ENCODE results near the gene TRDN.

Gene TRDN

GRCh38 chr6:123223461-123223860 lies 413.3 kb downstream of the TRDN start:
- H3K4me1 ChIP-seq (ENCODE audit: control insufficient read depth, insufficient read depth, low read length) = no peaks in the 10 kb centered on the region
- no peaks in the 10 kb centered on the region for H3K9me3 ChIP-seq (ENCODE audit: control insufficient read depth, insufficient read depth, low read length)
- H3K27me3 ChIP-seq (ENCODE audit: control insufficient read depth, insufficient read depth, low read length) = no peaks in the 10 kb centered on the region
- no peak overlapping the region for H3K27ac ChIP-seq (ENCODE audit: low read depth, low read length)
- H3K4me3 ChIP-seq (ENCODE audit: low read depth, low read length) = no peak overlapping the region
- no peak overlapping the region for H3K9ac ChIP-seq (ENCODE audit: low read depth, low read length)
- H3K36me3 ChIP-seq (ENCODE audit: control insufficient read depth, insufficient read depth, low read length) = no peaks in the 10 kb centered on the region

- Histone ChIP-seq H3K4me3 (ENCODE audit: low read depth, low read length) (no peak overlapping the region), H3K27me3 (ENCODE audit: control insufficient read depth, insufficient read depth, low read length) (no peaks in the 10 kb centered on the region), H3K9ac (ENCODE audit: low read depth, low read length) (no peak overlapping the region)
Measured at GRCh38 chr6:123215211-123215610, 421.5 kb downstream of the TRDN start.

DNA sequence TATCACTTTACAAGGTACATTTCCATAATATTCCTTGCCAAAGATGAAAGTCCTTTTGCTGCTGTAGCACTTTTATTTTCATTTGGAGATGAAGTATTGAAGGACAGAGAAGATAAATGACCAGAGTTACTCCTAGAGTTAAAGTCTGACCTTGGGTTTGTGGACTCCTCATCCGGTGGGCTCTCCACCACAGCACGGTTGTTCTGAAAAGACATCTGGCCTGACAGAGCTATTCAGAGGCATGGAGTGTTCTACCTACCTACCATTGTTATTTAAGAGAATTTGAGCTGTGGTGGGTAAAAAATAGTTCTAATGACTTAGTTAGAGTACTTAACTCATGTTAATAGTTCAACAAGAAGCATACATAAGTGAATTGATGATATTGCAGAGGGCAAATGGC lies 422.3 kb downstream of the TRDN start:
- Histone ChIP-seq H3K36me3 (ENCODE audit: control insufficient read depth, insufficient read depth, low read length) (no peaks in the 10 kb centered on the region), H3K9me3 (ENCODE audit: control insufficient read depth, insufficient read depth, low read length) (no peaks in the 10 kb centered on the region), H3K4me1 (ENCODE audit: control insufficient read depth, insufficient read depth, low read length) (peaks cover 13% of the 10 kb centered on the region; the same call in 1 of the 2 replicates), H3K27me3 (ENCODE audit: control insufficient read depth, insufficient read depth, low read length) (no peaks in the 10 kb centered on the region), H3K9ac (ENCODE audit: low read depth, low read length) (no peak overlapping the region), H3K27ac (ENCODE audit: low read depth, low read length) (no peak overlapping the region), H3K4me3 (ENCODE audit: low read depth, low read length) (no peak overlapping the region)

More at GRCh38 chr6:123215211-123215610, 421.5 kb downstream of the TRDN start:
- H3K27ac ChIP-seq (ENCODE audit: low read depth, low read length) = no peak overlapping the region
- no peaks in the 10 kb centered on the region for H3K36me3 ChIP-seq (ENCODE audit: control insufficient read depth, insufficient read depth, low read length)
- H3K4me1 ChIP-seq (ENCODE audit: control insufficient read depth, insufficient read depth, low read length) = peaks cover 13% of the 10 kb centered on the region; the same call in 1 of the 2 replicates
- no peaks in the 10 kb centered on the region for H3K9me3 ChIP-seq (ENCODE audit: control insufficient read depth, insufficient read depth, low read length)

- H3K27me3 ChIP-seq (ENCODE audit: control insufficient read depth, insufficient read depth, low read length) = no peaks in the 10 kb centered on the region
- no peak overlapping the region for H3K9ac ChIP-seq (ENCODE audit: low read depth, low read length)
- no peak overlapping the region for H3K4me3 ChIP-seq (ENCODE audit: low read depth, low read length)
Measured at GRCh38 chr6:123213921-123214320, 422.8 kb downstream of the TRDN start.

GRCh38 chr6:123211777-123212545 lies 424.8 kb downstream of the TRDN start:
- Histone ChIP-seq H3K27ac (ENCODE audit: low read depth, low read length) (no peak overlapping the region), H3K9me3 (ENCODE audit: control insufficient read depth, insufficient read depth, low read length) (no peaks in the 10 kb centered on the region), H3K9ac (ENCODE audit: low read depth, low read length) (no peak overlapping the region), H3K27me3 (ENCODE audit: control insufficient read depth, insufficient read depth, low read length) (no peaks in the 10 kb centered on the region), H3K36me3 (ENCODE audit: control insufficient read depth, insufficient read depth, low read length) (no peaks in the 10 kb centered on the region), H3K4me1 (ENCODE audit: control insufficient read depth, insufficient read depth, low read length) (peaks cover 13% of the 10 kb centered on the region; the same call in 1 of the 2 replicates), H3K4me3 (ENCODE audit: low read depth, low read length) (no peak overlapping the region)

More at GRCh38 chr6:123213921-123214320, 422.8 kb downstream of the TRDN start:
- Histone ChIP-seq H3K27ac (ENCODE audit: low read depth, low read length) (no peak overlapping the region), H3K9me3 (ENCODE audit: control insufficient read depth, insufficient read depth, low read length) (no peaks in the 10 kb centered on the region), H3K4me1 (ENCODE audit: control insufficient read depth, insufficient read depth, low read length) (peaks cover 13% of the 10 kb centered on the region; the same call in 1 of the 2 replicates), H3K36me3 (ENCODE audit: control insufficient read depth, insufficient read depth, low read length) (no peaks in the 10 kb centered on the region)

GRCh38 chr6:123210645-123211044 lies 426.1 kb downstream of the TRDN start:
- no peak overlapping the region for H3K4me3 ChIP-seq (ENCODE audit: low read depth, low read length)
- H3K9me3 ChIP-seq (ENCODE audit: control insufficient read depth, insufficient read depth, low read length) = no peaks in the 10 kb centered on the region
- H3K4me1 ChIP-seq (ENCODE audit: control insufficient read depth, insufficient read depth, low read length) = peaks cover 12% of the 10 kb centered on the region; the same call in 1 of the 2 replicates
- H3K27ac ChIP-seq (ENCODE audit: low read depth, low read length) = no peak overlapping the region
- no peaks in the 10 kb centered on the region for H3K27me3 ChIP-seq (ENCODE audit: control insufficient read depth, insufficient read depth, low read length)
- H3K36me3 ChIP-seq (ENCODE audit: control insufficient read depth, insufficient read depth, low read length) = no peaks in the 10 kb centered on the region
- H3K9ac ChIP-seq (ENCODE audit: low read depth, low read length) = no peak overlapping the region

DNA sequence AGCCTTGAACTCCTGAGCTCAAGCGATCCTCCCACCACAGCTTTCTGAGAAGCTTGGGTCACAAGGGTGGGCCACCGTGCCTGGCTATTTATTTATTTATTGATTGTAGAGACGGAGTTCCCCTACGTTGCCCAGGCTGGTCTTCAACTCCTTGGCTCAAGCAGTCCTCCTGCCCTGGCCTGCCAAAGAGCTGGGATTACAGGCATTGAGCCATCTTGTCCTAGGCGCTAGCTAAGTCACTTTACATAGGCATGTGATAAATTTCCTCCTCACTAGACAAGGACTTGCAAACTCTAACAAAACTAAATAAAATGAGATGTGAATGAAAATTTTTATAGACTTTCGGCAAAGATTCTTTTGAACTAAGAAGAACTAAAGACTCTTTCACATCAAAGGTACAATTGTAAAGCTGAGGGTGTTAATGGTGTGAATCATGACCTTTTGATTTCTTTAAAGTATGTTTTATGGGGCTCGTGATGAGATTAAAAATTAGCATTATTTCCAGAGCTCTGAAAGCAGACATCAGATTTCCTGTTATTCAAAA lies 428.7 kb downstream of the TRDN start:
- Histone ChIP-seq H3K36me3 (ENCODE audit: control insufficient read depth, insufficient read depth, low read length) (no peaks in the 10 kb centered on the region), H3K9ac (ENCODE audit: low read depth, low read length) (no peak overlapping the region), H3K4me3 (ENCODE audit: low read depth, low read length) (no peak overlapping the region), H3K9me3 (ENCODE audit: control insufficient read depth, insufficient read depth, low read length) (no peaks in the 10 kb centered on the region), H3K27me3 (ENCODE audit: control insufficient read depth, insufficient read depth, low read length) (no peaks in the 10 kb centered on the region), H3K4me1 (ENCODE audit: control insufficient read depth, insufficient read depth, low read length) (peaks cover 15% of the 10 kb centered on the region), H3K27ac (ENCODE audit: low read depth, low read length) (no peak overlapping the region)

GRCh38 chr6:123203928-123204327 lies 432.8 kb downstream of the TRDN start:
- Histone ChIP-seq H3K4me3 (ENCODE audit: low read depth, low read length) (no peak overlapping the region), H3K9me3 (ENCODE audit: control insufficient read depth, insufficient read depth, low read length) (peaks cover 16% of the 10 kb centered on the region), H3K36me3 (ENCODE audit: control insufficient read depth, insufficient read depth, low read length) (no peaks in the 10 kb centered on the region), H3K4me1 (ENCODE audit: control insufficient read depth, insufficient read depth, low read length) (peaks cover 15% of the 10 kb centered on the region), H3K9ac (ENCODE audit: low read depth, low read length) (no peak overlapping the region), H3K27ac (ENCODE audit: low read depth, low read length) (peak overlapping the region; percentile 87), H3K27me3 (ENCODE audit: control insufficient read depth, insufficient read depth, low read length) (no peaks in the 10 kb centered on the region)

DNA sequence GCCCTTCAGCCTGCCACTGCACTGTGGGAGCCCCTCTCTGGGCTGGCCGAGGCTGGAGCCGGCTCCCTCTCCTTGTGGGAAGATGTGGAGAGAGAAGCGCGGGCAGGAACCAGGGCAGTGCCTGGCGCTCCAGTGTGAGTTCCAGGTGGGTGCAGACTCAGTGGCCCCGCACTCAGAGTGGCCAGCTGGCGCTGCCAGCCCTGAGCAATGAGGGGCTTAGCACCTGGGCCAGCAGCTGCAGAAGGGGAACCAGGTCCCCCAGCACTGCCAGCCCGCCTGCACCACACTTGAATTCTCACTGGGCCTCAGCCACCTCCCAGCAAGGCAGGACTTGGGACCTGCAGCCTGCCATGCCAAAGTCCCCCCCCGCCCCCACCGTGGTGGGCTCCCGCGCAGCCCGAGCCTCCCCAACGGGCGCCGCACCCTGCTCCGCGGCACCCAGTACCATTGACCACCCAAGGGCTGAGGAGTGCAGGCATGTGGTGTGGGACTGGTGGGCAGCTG lies 434.8 kb downstream of the TRDN start:
- Histone ChIP-seq H3K9me3 (ENCODE audit: control insufficient read depth, insufficient read depth, low read length) (peaks cover 16% of the 10 kb centered on the region), H3K27me3 (ENCODE audit: control insufficient read depth, insufficient read depth, low read length) (no peaks in the 10 kb centered on the region), H3K27ac (ENCODE audit: low read depth, low read length) (no peak overlapping the region), H3K9ac (ENCODE audit: low read depth, low read length) (no peak overlapping the region), H3K4me3 (ENCODE audit: low read depth, low read length) (no peak overlapping the region), H3K4me1 (ENCODE audit: control insufficient read depth, insufficient read depth, low read length) (peaks cover 15% of the 10 kb centered on the region), H3K36me3 (ENCODE audit: control insufficient read depth, insufficient read depth, low read length) (no peaks in the 10 kb centered on the region)

GRCh38 chr6:123193298-123193697 lies 443.5 kb downstream of the TRDN start:
- Histone ChIP-seq H3K4me3 (ENCODE audit: low read depth, low read length) (no peak overlapping the region), H3K4me1 (ENCODE audit: control insufficient read depth, insufficient read depth, low read length) (no peaks in the 10 kb centered on the region), H3K9ac (ENCODE audit: low read depth, low read length) (no peak overlapping the region), H3K9me3 (ENCODE audit: control insufficient read depth, insufficient read depth, low read length) (no peaks in the 10 kb centered on the region), H3K27me3 (ENCODE audit: control insufficient read depth, insufficient read depth, low read length) (no peaks in the 10 kb centered on the region), H3K27ac (ENCODE audit: low read depth, low read length) (no peak overlapping the region), H3K36me3 (ENCODE audit: control insufficient read depth, insufficient read depth, low read length) (no peaks in the 10 kb centered on the region)

GRCh38 chr6:123189816-123190215 lies 446.9 kb downstream of the TRDN start:
- no peaks in the 10 kb centered on the region for H3K36me3 ChIP-seq (ENCODE audit: control insufficient read depth, insufficient read depth, low read length)
- no peak overlapping the region for H3K4me3 ChIP-seq (ENCODE audit: low read depth, low read length)
- no peaks in the 10 kb centered on the region for H3K27me3 ChIP-seq (ENCODE audit: control insufficient read depth, insufficient read depth, low read length)
- no peak overlapping the region for H3K9ac ChIP-seq (ENCODE audit: low read depth, low read length)
- no peaks in the 10 kb centered on the region; the same call in 1 of the 2 replicates for H3K9me3 ChIP-seq (ENCODE audit: control insufficient read depth, insufficient read depth, low read length)
- H3K27ac ChIP-seq (ENCODE audit: low read depth, low read length) = no peak overlapping the region
- H3K4me1 ChIP-seq (ENCODE audit: control insufficient read depth, insufficient read depth, low read length) = no peaks in the 10 kb centered on the region

All from HUES48 (cell line).